Osteoblast (primary cell): ENCODE data around the gene ARHGDIA. TPM values are rescaled to one million over a fixed set of nuclear protein-coding genes. Genes with fewer than 3 reads are reported as not detected.
A peak's percentile ranks its signal among the peaks of the same experiment; 100 is the strongest.
"Not testable (repeated sequence)": the region's sequence is repeated elsewhere in the genome, so short reads cannot be mapped to it uniquely, and the experiment has no call there.

Source experiments
- DNase-seq: peaks from one replicate; pipeline ENCODE4 v3.0.0; 2011; ENCODE audit warnings: low spot score, mixed read lengths; ENCODE audit not compliant: insufficient read length; ENCODE audit errors: missing footprints
- H2AFZ ChIP-seq: 2 replicates; pipeline ENCODE4 v1.6.0; 2011; ENCODE audit warnings: mild to moderate bottlenecking, low read length
- H3K27ac ChIP-seq: 2 replicates; pipeline ENCODE4 v1.5.1; 2011; ENCODE audit warnings: mild to moderate bottlenecking, low read depth, low read length, moderate library complexity
- H3K27me3 ChIP-seq: 2 replicates; pipeline ENCODE4 v1.6.0; 2012; ENCODE audit warnings: mild to moderate bottlenecking, control low read depth, inconsistent platforms, low read length, moderate library complexity; ENCODE audit not compliant: insufficient read depth
- H3K36me3 ChIP-seq: 2 replicates; pipeline ENCODE4 v1.5.1; 2011; ENCODE audit warnings: mild to moderate bottlenecking, low read length, control low read depth, moderate library complexity; ENCODE audit not compliant: insufficient read depth
- H3K4me1 ChIP-seq: 2 replicates; pipeline ENCODE4 v1.5.1; 2011; ENCODE audit warnings: mild to moderate bottlenecking, low read length, control low read depth, moderate library complexity; ENCODE audit not compliant: insufficient read depth
- H3K4me2 ChIP-seq: 2 replicates; pipeline ENCODE4 v1.6.0; 2011; ENCODE audit warnings: mild to moderate bottlenecking, low read length; ENCODE audit not compliant: insufficient read depth
- H3K4me3 ChIP-seq: fragments of 200-600 bp; sonication (generic); 3 replicates; pipeline ENCODE4 v1.5.1; 2012; ENCODE audit warnings: mild to moderate bottlenecking, low read length, inconsistent platforms; ENCODE audit not compliant: insufficient read depth
- H3K79me2 ChIP-seq: 2 replicates; pipeline ENCODE4 v1.6.0; 2012; ENCODE audit warnings: mild to moderate bottlenecking, low read length, control low read depth, inconsistent platforms; ENCODE audit not compliant: insufficient read depth
- H3K9me3 ChIP-seq: 2 replicates; pipeline ENCODE4 v1.5.1; 2011; ENCODE audit warnings: low read depth, low read length, control low read depth
- H4K20me1 ChIP-seq: 2 replicates; pipeline ENCODE4 v1.6.0; 2012; ENCODE audit warnings: mild to moderate bottlenecking, low read length, control low read depth; ENCODE audit not compliant: insufficient read depth
- CTCF ChIP-seq: IDR thresholded peaks from 2 replicates; pipeline ENCODE4 v1.5.1; 2011; ENCODE audit warnings: mild to moderate bottlenecking, low read depth, low read length, moderate library complexity; ENCODE audit errors: extremely low read depth
- total RNA-seq: library from RNA; depleted of rRNA; stranded (reverse); fragments of >200 nt; gene quantifications from 2 replicates; pipeline ENCODE4 v1.2.3, GENCODE V29; 2012

The ARHGDIA gene
- total RNA-seq, result 120 and 133 TPM in 2 replicates

DNA sequence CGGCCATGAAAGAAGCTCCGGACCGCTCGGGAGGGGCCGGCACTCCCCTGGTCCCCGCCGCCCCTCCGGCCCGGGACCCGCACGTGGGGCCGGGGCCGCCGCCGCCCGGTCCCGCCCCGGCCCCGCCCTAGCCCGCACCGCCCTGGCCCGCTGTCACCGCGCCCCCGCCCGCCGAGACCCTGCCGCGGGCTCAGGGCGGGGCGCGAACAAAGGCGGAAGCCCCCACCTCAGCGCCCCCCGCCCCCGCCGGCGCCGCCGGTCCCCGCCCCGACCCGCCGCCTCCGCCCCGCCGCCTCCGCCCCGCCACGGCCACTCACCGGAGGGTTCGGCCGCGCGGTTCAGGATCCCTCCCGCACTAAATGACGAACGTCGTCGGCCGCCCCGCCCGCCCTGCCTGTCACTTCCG is at the start of gene ARHGDIA:
TSS of gene ARHGDIA (minus strand) at position 357 of the 406 bp plus-strand sequence. CDS start 1,407 bp downstream, outside the sequence.
- Histone ChIP-seq H3K4me3 (peak within 1 kb of the TSS; percentile 92), H3K79me2 (peaks cover 30% of the 10 kb centered on the region), H3K27me3 (no peaks in the 10 kb centered on the region), H3K9me3 (no peaks in the 10 kb centered on the region), H3K4me1 (peaks cover 23% of the 10 kb centered on the region), H3K27ac (peak within 1 kb of the TSS; percentile 94), H4K20me1 (peaks cover 35% of the 10 kb centered on the region), H2AFZ (peak within 1 kb of the TSS; percentile 83), H3K4me2 (peak within 1 kb of the TSS; percentile 92), H3K36me3 (peaks cover 27% of the 10 kb centered on the region)
- peak; percentile 91 for DNase-seq
- no peak for TF ChIP-seq CTCF

DNA sequence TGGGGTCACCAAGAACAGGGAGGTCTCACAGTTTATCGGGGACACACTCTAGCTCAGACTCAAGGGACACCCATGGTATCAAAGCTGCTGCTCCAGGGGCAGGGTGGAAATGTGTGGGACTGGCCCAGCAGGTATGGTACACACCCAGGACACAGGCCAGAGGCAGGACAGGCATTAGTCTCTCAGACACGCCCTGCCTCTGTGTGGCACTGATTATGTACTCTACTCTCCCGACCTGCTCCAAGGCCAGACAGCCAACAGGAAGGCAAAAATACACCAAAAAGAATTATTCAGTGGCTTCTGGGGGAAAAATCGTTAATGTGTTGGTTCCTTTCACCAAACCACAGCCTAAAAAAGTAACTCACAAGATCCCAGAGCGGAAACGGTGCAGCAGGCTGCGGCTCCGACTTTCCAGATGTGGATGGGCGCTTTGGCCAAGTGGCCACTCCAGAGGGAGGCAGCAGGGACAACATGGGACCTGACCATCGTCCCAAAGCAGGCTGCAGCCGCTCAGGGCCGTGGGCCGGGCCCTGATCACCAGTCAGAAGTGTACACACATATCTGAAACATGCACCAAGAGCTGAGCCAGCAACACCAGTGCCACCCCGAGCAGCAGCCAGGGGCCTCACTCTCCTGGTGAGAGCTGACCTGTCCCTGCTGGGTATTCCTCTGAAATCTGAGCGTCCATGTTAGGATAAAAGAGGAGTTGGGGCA is 47.9 kb upstream of the ARHGDIA start:
- H2AFZ ChIP-seq, result no peak overlapping the region
- no peak overlapping the region for H3K4me3 ChIP-seq
- H3K9me3 ChIP-seq, result no peaks in the 10 kb centered on the region
- H3K36me3 ChIP-seq, result peaks cover 57% of the 10 kb centered on the region
- peaks cover 92% of the 10 kb centered on the region for H3K79me2 ChIP-seq
- peaks cover 23% of the 10 kb centered on the region for H3K4me1 ChIP-seq
- no peak for DNase-seq
- no peak for TF ChIP-seq CTCF
- no peak overlapping the region for H3K4me2 ChIP-seq
- H3K27me3 ChIP-seq, result no peaks in the 10 kb centered on the region
- H3K27ac ChIP-seq, result no peak overlapping the region
- peaks cover 72% of the 10 kb centered on the region for H4K20me1 ChIP-seq

- H3K4me3 ChIP-seq, result peak overlapping the region; percentile 83
- H3K36me3 ChIP-seq, result peaks cover 63% of the 10 kb centered on the region
- H3K4me1 ChIP-seq, result peaks cover 18% of the 10 kb centered on the region
Measured at GRCh38 chr17:81918333-81918669, 47.2 kb upstream of the ARHGDIA start.

More at GRCh38 chr17:81918333-81918669, 47.2 kb upstream of the ARHGDIA start:
- peaks cover 86% of the 10 kb centered on the region for H3K79me2 ChIP-seq
- not testable (repeated sequence) for H3K9me3 ChIP-seq, DNase-seq, H2AFZ ChIP-seq, H3K27me3 ChIP-seq, H3K27ac ChIP-seq
- H4K20me1 ChIP-seq, result peaks cover 66% of the 10 kb centered on the region
- TF ChIP-seq CTCF, result peak; percentile 15
- H3K4me2 ChIP-seq, result peak overlapping the region; percentile 99
